ENCODE measurements around the gene ALAD.

- no peak for TF ChIP-seq CTCF (IDR thresholded peaks at IDR 0.05)
- TF ChIP-seq POLR2A (IDR thresholded peaks at IDR 0.05), result no peak
Measured at GRCh38 chr9:113368982-113369854, 31.9 kb downstream of the ALAD start.

Measured in lower leg skin (tissue), 3 donors.